H1 (cell line): ENCODE measurements around the gene SGCE. TPM values are rescaled to one million over a fixed set of nuclear protein-coding genes. Genes with fewer than 3 reads are reported as not detected.

Experiments
- CTCF ChIA-PET: fragments of 300-600 bp; sonication (Branson Sonifier 250); formaldehyde crosslinking; loops from one replicate; lab custom pipeline; 2021; ENCODE audit not compliant: partially characterized antibody; lab: Charles Lee
- POLR2A ChIA-PET: fragments of 300-600 bp; sonication (Branson Sonifier 250); formaldehyde crosslinking; loops from one replicate; lab custom pipeline; 2021; ENCODE audit warnings: inconsistent platforms; ENCODE audit not compliant: partially characterized antibody; lab: Charles Lee
- DNase-seq, 2 experiments: peaks; one replicate each; pipeline versions ENCODE4 v3.0.0 to v3.0.0-alpha.2; 2010 to 2022; ENCODE audit warnings: low spot score in 2 of 2, low read depth in 1 of 2, mixed read lengths in 1 of 2
- FAIRE-seq: peaks from 2 replicates; lab custom pipeline; 2011; peaks lifted over from hg19 to GRCh38; lab: Jason Lieb, UNC
- H2AFZ ChIP-seq: 2 replicates; pipeline ENCODE4 v1.8.1; 2012; ENCODE audit warnings: low read length, inconsistent platforms
- H2AK5ac ChIP-seq: 2 replicates; pipeline ENCODE4 v1.6.1; 2013; ENCODE audit warnings: low read depth, low read length
- H2BK120ac ChIP-seq: replicated peaks from 2 replicates; pipeline ENCODE3; 2013; ENCODE audit warnings: low read depth, low read length, inconsistent platforms
- H2BK12ac ChIP-seq: 2 replicates; pipeline ENCODE4 v1.6.1; 2013; ENCODE audit warnings: low read depth, low read length
- H2BK15ac ChIP-seq: 2 replicates; pipeline ENCODE4 v1.6.1; 2013; ENCODE audit warnings: low read length
- H2BK20ac ChIP-seq: 2 replicates; pipeline ENCODE4 v1.6.1; 2013; ENCODE audit warnings: low read length
- H2BK5ac ChIP-seq: 2 replicates; pipeline ENCODE4 v1.6.1; 2013; ENCODE audit warnings: low read depth, low read length
- H3K14ac ChIP-seq: 2 replicates; pipeline ENCODE4 v1.6.1; 2013; ENCODE audit warnings: inconsistent platforms; ENCODE audit not compliant: insufficient read length
- H3K18ac ChIP-seq: 2 replicates; pipeline ENCODE4 v1.6.1; 2013; ENCODE audit warnings: low read length; ENCODE audit errors: extremely low read depth
- H3K23ac ChIP-seq: 2 replicates; pipeline ENCODE4 v1.6.1; 2013; ENCODE audit warnings: inconsistent platforms; ENCODE audit not compliant: insufficient read length
- H3K23me2 ChIP-seq: 2 replicates; pipeline ENCODE4 v1.6.1; 2013; ENCODE audit warnings: low read depth, low read length
- H3K27ac ChIP-seq: 2 replicates; pipeline ENCODE4 v1.6.1; 2011; ENCODE audit warnings: low read depth, low read length, inconsistent platforms
- H3K27me3 ChIP-seq, 4 experiments: replicated peaks in 1 of 4; 1 replicate in 1 of 4; 2 replicates in 3 of 4; pipeline versions ENCODE4 v1.6.1 to v1.8.1; 2011 to 2013; ENCODE audit warnings: low read length in 3 of 4, mild to moderate bottlenecking in 3 of 4, inconsistent platforms in 2 of 4, mixed read lengths in 2 of 4, moderate library complexity in 1 of 4; ENCODE audit not compliant: control insufficient read depth in 3 of 4, insufficient read depth in 3 of 4; ENCODE audit errors: extremely low read depth in 1 of 4
- H3K36me3 ChIP-seq, 4 experiments: 2 replicates each; pipeline versions ENCODE4 v1.6.1 to v1.8.1; 2011 to 2013; ENCODE audit warnings: mild to moderate bottlenecking in 4 of 4, low read length in 3 of 4, moderate library complexity in 2 of 4, control low read depth in 1 of 4, inconsistent platforms in 1 of 4; ENCODE audit not compliant: insufficient read depth in 4 of 4, control insufficient read depth in 2 of 4
- H3K4ac ChIP-seq: replicated peaks from 2 replicates; pipeline ENCODE3; 2013; ENCODE audit warnings: low read length, low read depth, mixed read lengths, inconsistent platforms; ENCODE audit not compliant: insufficient read length
- H3K4me1 ChIP-seq, 4 experiments: replicated peaks in 1 of 4; 1 replicate in 1 of 4; 2 replicates in 3 of 4; pipeline versions ENCODE4 v1.6.1 to v1.8.1; 2011 to 2013; ENCODE audit warnings: low read length in 3 of 4, inconsistent platforms in 2 of 4, mixed read lengths in 1 of 4; ENCODE audit not compliant: insufficient read depth in 4 of 4, control insufficient read depth in 3 of 4
- H3K4me2 ChIP-seq, 2 experiments: 2 replicates each; pipeline versions ENCODE4 v1.6.1 to v1.8.1; 2011 to 2013; ENCODE audit warnings: low read depth in 2 of 2, low read length in 2 of 2, control low read depth in 1 of 2, inconsistent platforms in 1 of 2, mild to moderate bottlenecking in 1 of 2; ENCODE audit not compliant: insufficient read depth in 1 of 2
- H3K4me3 ChIP-seq, 4 experiments: fragments of 200-600, 300-600 bp in 1 of 4; sonication (generic), shearing (Covaris generic), sonication (Bioruptor Twin) in 1 of 4; 2 replicates each; pipeline versions ENCODE4 v1.5.1 to v1.8.1; 2011 to 2016; ENCODE audit warnings: low read length in 4 of 4, low read depth in 3 of 4, control low read depth in 2 of 4, inconsistent platforms in 2 of 4, mild to moderate bottlenecking in 2 of 4, mixed read lengths in 1 of 4, moderate library complexity in 1 of 4; ENCODE audit not compliant: insufficient read depth in 2 of 4; ENCODE audit errors: extremely low read depth in 1 of 4
- H3K56ac ChIP-seq: replicated peaks from 2 replicates; pipeline ENCODE3; 2013; ENCODE audit warnings: low read depth, mild to moderate bottlenecking, mixed read lengths, low read length, inconsistent platforms; ENCODE audit not compliant: insufficient read length
- H3K79me1 ChIP-seq: 2 replicates; pipeline ENCODE4 v1.6.1; 2013; ENCODE audit warnings: low read depth, low read length, control low read depth
- H3K79me2 ChIP-seq, 2 experiments: 2 replicates each; pipeline versions ENCODE4 v1.6.1 to v1.8.1; 2012 to 2013; ENCODE audit warnings: low read length in 2 of 2, mild to moderate bottlenecking in 2 of 2, inconsistent platforms in 1 of 2; ENCODE audit not compliant: insufficient read depth in 2 of 2, control insufficient read depth in 1 of 2
- H3K9ac ChIP-seq, 4 experiments: replicated peaks in 1 of 4; 1 replicate in 1 of 4; 2 replicates in 3 of 4; pipeline versions ENCODE4 v1.6.1 to v1.8.1; 2011 to 2013; ENCODE audit warnings: low read depth in 3 of 4, low read length in 3 of 4, control low read depth in 2 of 4, mild to moderate bottlenecking in 2 of 4, moderate library complexity in 2 of 4, inconsistent platforms in 1 of 4; ENCODE audit errors: extremely low read depth in 1 of 4
- H3K9me3 ChIP-seq, 2 experiments: 2 replicates each; pipeline versions ENCODE4 v1.6.1 to v1.8.1; 2012 to 2013; ENCODE audit warnings: mild to moderate bottlenecking in 2 of 2, moderate library complexity in 2 of 2, control low read depth in 1 of 2, inconsistent platforms in 1 of 2, low read depth in 1 of 2, low read length in 1 of 2, mixed read lengths in 1 of 2; ENCODE audit not compliant: insufficient read depth in 2 of 2
- H4K20me1 ChIP-seq, 2 experiments: replicated peaks in 1 of 2; 2 replicates each; pipeline versions ENCODE3 to v1.8.1; 2011 to 2013; ENCODE audit warnings: inconsistent platforms in 2 of 2, low read length in 2 of 2, mild to moderate bottlenecking in 1 of 2; ENCODE audit not compliant: insufficient read depth in 2 of 2, control insufficient read depth in 1 of 2
- H4K5ac ChIP-seq: 2 replicates; pipeline ENCODE4 v1.6.1; 2013; ENCODE audit warnings: low read length, low read depth, mixed read lengths, inconsistent platforms; ENCODE audit not compliant: insufficient read length
- H4K8ac ChIP-seq: 2 replicates; pipeline ENCODE4 v1.8.0; 2013; ENCODE audit warnings: mild to moderate bottlenecking, moderate library complexity, low read length, inconsistent platforms; ENCODE audit not compliant: insufficient read depth; ENCODE audit errors: extremely low read depth
- H4K91ac ChIP-seq: replicated peaks from 2 replicates; pipeline ENCODE3; 2013; ENCODE audit warnings: low read length, mixed read lengths, inconsistent platforms; ENCODE audit not compliant: insufficient read length
- YY1 ChIP-seq: IDR thresholded peaks from 2 replicates; pipeline ENCODE4 v1.6.1; 2011; ENCODE audit warnings: low read depth, mild to moderate bottlenecking, low read length
- polyA plus RNA-seq, 7 experiments: library from polyadenylated mRNA; depleted of rRNA in 3 of 7; stranded (reverse) in 5 of 7; unstranded in 2 of 7; fragments of >200 nt in 5 of 7; fragments of 200-250 nt in 2 of 7; gene quantifications; 1 replicate in 5 of 7; 2 replicates in 1 of 7; 4 replicates in 1 of 7; pipeline versions ENCODE4 v1.2.1 to v1.2.3, GENCODE V29; 2011 to 2013; ENCODE audit warnings: missing spikeins in 2 of 7, mixed read lengths in 2 of 7
- total RNA-seq: library from RNA; stranded (reverse); fragmentation: NEBNext Ultra II Directional; extraction: Animal tissue kit (Norgen Biotek cat#: 25700); gene quantifications from 2 replicates; pipeline ENCODE4 v1.2.1, GENCODE V29; 2021
- TF ChIP-seq, protein P1 (sequence below): fragments of 300-600 bp; sonication (generic); IDR thresholded peaks from 2 replicates; pipeline ENCODE4 v1.7.1; 2012; ENCODE audit warnings: low read length, moderate library complexity, mild to moderate bottlenecking, inconsistent platforms; ENCODE audit not compliant: insufficient replicate concordance

The SGCE gene
- total and polyA plus RNA-seq, 2 of the 8 experiments (the other 6 are each of a cell fraction or from before 2014, with no cell fraction given), result 12.8 to 25.0 TPM

DNA sequence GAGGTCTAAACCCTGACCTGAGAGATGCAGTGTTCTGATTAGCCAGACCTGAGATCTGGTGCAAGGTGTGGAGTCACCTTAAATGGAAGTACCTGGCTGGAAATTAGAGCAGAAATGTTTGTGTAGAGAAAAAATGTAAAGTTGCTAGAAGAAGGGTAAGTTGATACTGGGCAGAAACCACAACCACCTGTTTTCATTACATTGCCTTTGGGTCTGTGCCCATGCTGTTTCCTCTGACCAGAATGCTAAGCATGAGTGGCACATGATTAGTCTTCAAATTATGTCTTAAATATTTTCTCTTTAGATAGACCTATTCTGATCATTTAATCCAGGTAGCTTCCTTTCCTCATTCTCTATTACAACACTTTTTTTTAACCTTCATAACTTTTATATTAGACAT, 77.3 kb downstream of the SGCE start:
- Histone ChIP-seq H3K14ac (no peak overlapping the region), H2AK5ac (no peak overlapping the region), H3K56ac (no peak overlapping the region), H3K9me3 (peaks cover 6% of the 10 kb centered on the region in 2 experiments; a peak in 1 of 4 replicates), H4K8ac (no peak overlapping the region), H3K79me2 (no peaks in the 10 kb centered on the region), H3K27me3 (no peaks in the 10 kb centered on the region), H3K4me2 (no peak overlapping the region), H4K5ac (no peak overlapping the region), H3K27ac (no peak overlapping the region), H2BK15ac (no peak overlapping the region), H3K79me1 (no peaks in the 10 kb centered on the region), H3K4me1 (no peaks in the 10 kb centered on the region; a peak in 1 of 7 replicates), H3K23ac (no peak overlapping the region), H4K91ac (no peak overlapping the region), H3K4me3 (no peak overlapping the region), H3K36me3 (no peaks in the 10 kb centered on the region), H2BK12ac (no peak overlapping the region), H2BK20ac (no peak overlapping the region), H3K9ac (no peak overlapping the region), H2BK120ac (no peak overlapping the region), H3K18ac (no peak overlapping the region), H2BK5ac (no peak overlapping the region), H3K23me2 (no peaks in the 10 kb centered on the region), H2AFZ (no peak overlapping the region), H4K20me1 (no peaks in the 10 kb centered on the region), H3K4ac (no peak overlapping the region)
- DNase-seq (no peak), FAIRE-seq (no peak)
- ChIA-PET POLR2A (no interaction called here), CTCF (no interaction called here)
- no peak for TF ChIP-seq YY1
- TF ChIP-seq, protein P1, sequence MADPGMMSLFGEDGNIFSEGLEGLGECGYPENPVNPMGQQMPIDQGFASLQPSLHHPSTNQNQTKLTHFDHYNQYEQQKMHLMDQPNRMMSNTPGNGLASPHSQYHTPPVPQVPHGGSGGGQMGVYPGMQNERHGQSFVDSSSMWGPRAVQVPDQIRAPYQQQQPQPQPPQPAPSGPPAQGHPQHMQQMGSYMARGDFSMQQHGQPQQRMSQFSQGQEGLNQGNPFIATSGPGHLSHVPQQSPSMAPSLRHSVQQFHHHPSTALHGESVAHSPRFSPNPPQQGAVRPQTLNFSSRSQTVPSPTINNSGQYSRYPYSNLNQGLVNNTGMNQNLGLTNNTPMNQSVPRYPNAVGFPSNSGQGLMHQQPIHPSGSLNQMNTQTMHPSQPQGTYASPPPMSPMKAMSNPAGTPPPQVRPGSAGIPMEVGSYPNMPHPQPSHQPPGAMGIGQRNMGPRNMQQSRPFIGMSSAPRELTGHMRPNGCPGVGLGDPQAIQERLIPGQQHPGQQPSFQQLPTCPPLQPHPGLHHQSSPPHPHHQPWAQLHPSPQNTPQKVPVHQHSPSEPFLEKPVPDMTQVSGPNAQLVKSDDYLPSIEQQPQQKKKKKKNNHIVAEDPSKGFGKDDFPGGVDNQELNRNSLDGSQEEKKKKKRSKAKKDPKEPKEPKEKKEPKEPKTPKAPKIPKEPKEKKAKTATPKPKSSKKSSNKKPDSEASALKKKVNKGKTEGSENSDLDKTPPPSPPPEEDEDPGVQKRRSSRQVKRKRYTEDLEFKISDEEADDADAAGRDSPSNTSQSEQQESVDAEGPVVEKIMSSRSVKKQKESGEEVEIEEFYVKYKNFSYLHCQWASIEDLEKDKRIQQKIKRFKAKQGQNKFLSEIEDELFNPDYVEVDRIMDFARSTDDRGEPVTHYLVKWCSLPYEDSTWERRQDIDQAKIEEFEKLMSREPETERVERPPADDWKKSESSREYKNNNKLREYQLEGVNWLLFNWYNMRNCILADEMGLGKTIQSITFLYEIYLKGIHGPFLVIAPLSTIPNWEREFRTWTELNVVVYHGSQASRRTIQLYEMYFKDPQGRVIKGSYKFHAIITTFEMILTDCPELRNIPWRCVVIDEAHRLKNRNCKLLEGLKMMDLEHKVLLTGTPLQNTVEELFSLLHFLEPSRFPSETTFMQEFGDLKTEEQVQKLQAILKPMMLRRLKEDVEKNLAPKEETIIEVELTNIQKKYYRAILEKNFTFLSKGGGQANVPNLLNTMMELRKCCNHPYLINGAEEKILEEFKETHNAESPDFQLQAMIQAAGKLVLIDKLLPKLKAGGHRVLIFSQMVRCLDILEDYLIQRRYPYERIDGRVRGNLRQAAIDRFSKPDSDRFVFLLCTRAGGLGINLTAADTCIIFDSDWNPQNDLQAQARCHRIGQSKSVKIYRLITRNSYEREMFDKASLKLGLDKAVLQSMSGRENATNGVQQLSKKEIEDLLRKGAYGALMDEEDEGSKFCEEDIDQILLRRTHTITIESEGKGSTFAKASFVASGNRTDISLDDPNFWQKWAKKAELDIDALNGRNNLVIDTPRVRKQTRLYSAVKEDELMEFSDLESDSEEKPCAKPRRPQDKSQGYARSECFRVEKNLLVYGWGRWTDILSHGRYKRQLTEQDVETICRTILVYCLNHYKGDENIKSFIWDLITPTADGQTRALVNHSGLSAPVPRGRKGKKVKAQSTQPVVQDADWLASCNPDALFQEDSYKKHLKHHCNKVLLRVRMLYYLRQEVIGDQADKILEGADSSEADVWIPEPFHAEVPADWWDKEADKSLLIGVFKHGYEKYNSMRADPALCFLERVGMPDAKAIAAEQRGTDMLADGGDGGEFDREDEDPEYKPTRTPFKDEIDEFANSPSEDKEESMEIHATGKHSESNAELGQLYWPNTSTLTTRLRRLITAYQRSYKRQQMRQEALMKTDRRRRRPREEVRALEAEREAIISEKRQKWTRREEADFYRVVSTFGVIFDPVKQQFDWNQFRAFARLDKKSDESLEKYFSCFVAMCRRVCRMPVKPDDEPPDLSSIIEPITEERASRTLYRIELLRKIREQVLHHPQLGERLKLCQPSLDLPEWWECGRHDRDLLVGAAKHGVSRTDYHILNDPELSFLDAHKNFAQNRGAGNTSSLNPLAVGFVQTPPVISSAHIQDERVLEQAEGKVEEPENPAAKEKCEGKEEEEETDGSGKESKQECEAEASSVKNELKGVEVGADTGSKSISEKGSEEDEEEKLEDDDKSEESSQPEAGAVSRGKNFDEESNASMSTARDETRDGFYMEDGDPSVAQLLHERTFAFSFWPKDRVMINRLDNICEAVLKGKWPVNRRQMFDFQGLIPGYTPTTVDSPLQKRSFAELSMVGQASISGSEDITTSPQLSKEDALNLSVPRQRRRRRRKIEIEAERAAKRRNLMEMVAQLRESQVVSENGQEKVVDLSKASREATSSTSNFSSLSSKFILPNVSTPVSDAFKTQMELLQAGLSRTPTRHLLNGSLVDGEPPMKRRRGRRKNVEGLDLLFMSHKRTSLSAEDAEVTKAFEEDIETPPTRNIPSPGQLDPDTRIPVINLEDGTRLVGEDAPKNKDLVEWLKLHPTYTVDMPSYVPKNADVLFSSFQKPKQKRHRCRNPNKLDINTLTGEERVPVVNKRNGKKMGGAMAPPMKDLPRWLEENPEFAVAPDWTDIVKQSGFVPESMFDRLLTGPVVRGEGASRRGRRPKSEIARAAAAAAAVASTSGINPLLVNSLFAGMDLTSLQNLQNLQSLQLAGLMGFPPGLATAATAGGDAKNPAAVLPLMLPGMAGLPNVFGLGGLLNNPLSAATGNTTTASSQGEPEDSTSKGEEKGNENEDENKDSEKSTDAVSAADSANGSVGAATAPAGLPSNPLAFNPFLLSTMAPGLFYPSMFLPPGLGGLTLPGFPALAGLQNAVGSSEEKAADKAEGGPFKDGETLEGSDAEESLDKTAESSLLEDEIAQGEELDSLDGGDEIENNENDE, result no peak
